OCI-LY1 (cell line): ENCODE measurements around the gene ADGRV1.

ENCODE experiments used
- CTCF ChIP-seq: fragments of 200-600 bp; sonication (generic), shearing (Covaris generic); IDR thresholded peaks from 2 replicates; pipeline ENCODE4 v1.5.1; 2017; ENCODE audit warnings: mild to moderate bottlenecking, antibody characterized with exemption, low read length, moderate library complexity, mixed read lengths
- EZH2 ChIP-seq: fragments of 200-600 bp; sonication (generic), shearing (Covaris generic); IDR thresholded peaks from 2 replicates; pipeline ENCODE4 v1.8.0; 2017; ENCODE audit warnings: borderline replicate concordance, mixed run types, mild to moderate bottlenecking, antibody characterized with exemption, low read length, moderate library complexity, mixed read lengths

- TF ChIP-seq CTCF (no peak), EZH2 (no peak)
These were observed 642.1 kb downstream of the ADGRV1 start for GRCh38 chr5:91200692-91201091.
